H1 (cell line): ENCODE measurements around the gene NPSR1. TPM values are rescaled to one million over a fixed set of nuclear protein-coding genes. Genes with fewer than 3 reads are reported as not detected.
A peak's percentile ranks its signal among the peaks of the same experiment; 100 is the strongest.
"Not testable (repeated sequence)": the region's sequence is repeated elsewhere in the genome, so short reads cannot be mapped to it uniquely, and the experiment has no call there.

ENCODE experiments used
- CTCF ChIA-PET: fragments of 300-600 bp; sonication (Branson Sonifier 250); formaldehyde crosslinking; loops from one replicate; lab custom pipeline; 2021; ENCODE audit not compliant: partially characterized antibody; lab: Charles Lee
- POLR2A ChIA-PET: fragments of 300-600 bp; sonication (Branson Sonifier 250); formaldehyde crosslinking; loops from one replicate; lab custom pipeline; 2021; ENCODE audit warnings: inconsistent platforms; ENCODE audit not compliant: partially characterized antibody; lab: Charles Lee
- DNase-seq, 2 experiments: peaks; one replicate each; pipeline versions ENCODE4 v3.0.0 to v3.0.0-alpha.2; 2010 to 2022; ENCODE audit warnings: low spot score in 2 of 2, low read depth in 1 of 2, mixed read lengths in 1 of 2
- FAIRE-seq: peaks from 2 replicates; lab custom pipeline; 2011; peaks lifted over from hg19 to GRCh38; lab: Jason Lieb, UNC
- H2AFZ ChIP-seq: 2 replicates; pipeline ENCODE4 v1.8.1; 2012; ENCODE audit warnings: low read length, inconsistent platforms
- H2AK5ac ChIP-seq: 2 replicates; pipeline ENCODE4 v1.6.1; 2013; ENCODE audit warnings: low read depth, low read length
- H2BK120ac ChIP-seq: replicated peaks from 2 replicates; pipeline ENCODE3; 2013; ENCODE audit warnings: low read depth, low read length, inconsistent platforms
- H2BK12ac ChIP-seq: 2 replicates; pipeline ENCODE4 v1.6.1; 2013; ENCODE audit warnings: low read depth, low read length
- H2BK15ac ChIP-seq: 2 replicates; pipeline ENCODE4 v1.6.1; 2013; ENCODE audit warnings: low read length
- H2BK20ac ChIP-seq: 2 replicates; pipeline ENCODE4 v1.6.1; 2013; ENCODE audit warnings: low read length
- H2BK5ac ChIP-seq: 2 replicates; pipeline ENCODE4 v1.6.1; 2013; ENCODE audit warnings: low read depth, low read length
- H3K14ac ChIP-seq: 2 replicates; pipeline ENCODE4 v1.6.1; 2013; ENCODE audit warnings: inconsistent platforms; ENCODE audit not compliant: insufficient read length
- H3K18ac ChIP-seq: 2 replicates; pipeline ENCODE4 v1.6.1; 2013; ENCODE audit warnings: low read length; ENCODE audit errors: extremely low read depth
- H3K23ac ChIP-seq: 2 replicates; pipeline ENCODE4 v1.6.1; 2013; ENCODE audit warnings: inconsistent platforms; ENCODE audit not compliant: insufficient read length
- H3K23me2 ChIP-seq: 2 replicates; pipeline ENCODE4 v1.6.1; 2013; ENCODE audit warnings: low read depth, low read length
- H3K27ac ChIP-seq: 2 replicates; pipeline ENCODE4 v1.6.1; 2011; ENCODE audit warnings: low read depth, low read length, inconsistent platforms
- H3K27me3 ChIP-seq, 4 experiments: replicated peaks in 1 of 4; 1 replicate in 1 of 4; 2 replicates in 3 of 4; pipeline versions ENCODE4 v1.6.1 to v1.8.1; 2011 to 2013; ENCODE audit warnings: low read length in 3 of 4, mild to moderate bottlenecking in 3 of 4, inconsistent platforms in 2 of 4, mixed read lengths in 2 of 4, moderate library complexity in 1 of 4; ENCODE audit not compliant: control insufficient read depth in 3 of 4, insufficient read depth in 3 of 4; ENCODE audit errors: extremely low read depth in 1 of 4
- H3K36me3 ChIP-seq, 4 experiments: 2 replicates each; pipeline versions ENCODE4 v1.6.1 to v1.8.1; 2011 to 2013; ENCODE audit warnings: mild to moderate bottlenecking in 4 of 4, low read length in 3 of 4, moderate library complexity in 2 of 4, control low read depth in 1 of 4, inconsistent platforms in 1 of 4; ENCODE audit not compliant: insufficient read depth in 4 of 4, control insufficient read depth in 2 of 4
- H3K4ac ChIP-seq: replicated peaks from 2 replicates; pipeline ENCODE3; 2013; ENCODE audit warnings: low read length, low read depth, mixed read lengths, inconsistent platforms; ENCODE audit not compliant: insufficient read length
- H3K4me1 ChIP-seq, 4 experiments: replicated peaks in 1 of 4; 1 replicate in 1 of 4; 2 replicates in 3 of 4; pipeline versions ENCODE4 v1.6.1 to v1.8.1; 2011 to 2013; ENCODE audit warnings: low read length in 3 of 4, inconsistent platforms in 2 of 4, mixed read lengths in 1 of 4; ENCODE audit not compliant: insufficient read depth in 4 of 4, control insufficient read depth in 3 of 4
- H3K4me2 ChIP-seq, 2 experiments: 2 replicates each; pipeline versions ENCODE4 v1.6.1 to v1.8.1; 2011 to 2013; ENCODE audit warnings: low read depth in 2 of 2, low read length in 2 of 2, control low read depth in 1 of 2, inconsistent platforms in 1 of 2, mild to moderate bottlenecking in 1 of 2; ENCODE audit not compliant: insufficient read depth in 1 of 2
- H3K4me3 ChIP-seq, 4 experiments: fragments of 200-600, 300-600 bp in 1 of 4; sonication (generic), shearing (Covaris generic), sonication (Bioruptor Twin) in 1 of 4; 2 replicates each; pipeline versions ENCODE4 v1.5.1 to v1.8.1; 2011 to 2016; ENCODE audit warnings: low read length in 4 of 4, low read depth in 3 of 4, control low read depth in 2 of 4, inconsistent platforms in 2 of 4, mild to moderate bottlenecking in 2 of 4, mixed read lengths in 1 of 4, moderate library complexity in 1 of 4; ENCODE audit not compliant: insufficient read depth in 2 of 4; ENCODE audit errors: extremely low read depth in 1 of 4
- H3K56ac ChIP-seq: replicated peaks from 2 replicates; pipeline ENCODE3; 2013; ENCODE audit warnings: low read depth, mild to moderate bottlenecking, mixed read lengths, low read length, inconsistent platforms; ENCODE audit not compliant: insufficient read length
- H3K79me1 ChIP-seq: 2 replicates; pipeline ENCODE4 v1.6.1; 2013; ENCODE audit warnings: low read depth, low read length, control low read depth
- H3K79me2 ChIP-seq, 2 experiments: 2 replicates each; pipeline versions ENCODE4 v1.6.1 to v1.8.1; 2012 to 2013; ENCODE audit warnings: low read length in 2 of 2, mild to moderate bottlenecking in 2 of 2, inconsistent platforms in 1 of 2; ENCODE audit not compliant: insufficient read depth in 2 of 2, control insufficient read depth in 1 of 2
- H3K9ac ChIP-seq, 4 experiments: replicated peaks in 1 of 4; 1 replicate in 1 of 4; 2 replicates in 3 of 4; pipeline versions ENCODE4 v1.6.1 to v1.8.1; 2011 to 2013; ENCODE audit warnings: low read depth in 3 of 4, low read length in 3 of 4, control low read depth in 2 of 4, mild to moderate bottlenecking in 2 of 4, moderate library complexity in 2 of 4, inconsistent platforms in 1 of 4; ENCODE audit errors: extremely low read depth in 1 of 4
- H3K9me3 ChIP-seq, 2 experiments: 2 replicates each; pipeline versions ENCODE4 v1.6.1 to v1.8.1; 2012 to 2013; ENCODE audit warnings: mild to moderate bottlenecking in 2 of 2, moderate library complexity in 2 of 2, control low read depth in 1 of 2, inconsistent platforms in 1 of 2, low read depth in 1 of 2, low read length in 1 of 2, mixed read lengths in 1 of 2; ENCODE audit not compliant: insufficient read depth in 2 of 2
- H4K20me1 ChIP-seq, 2 experiments: replicated peaks in 1 of 2; 2 replicates each; pipeline versions ENCODE3 to v1.8.1; 2011 to 2013; ENCODE audit warnings: inconsistent platforms in 2 of 2, low read length in 2 of 2, mild to moderate bottlenecking in 1 of 2; ENCODE audit not compliant: insufficient read depth in 2 of 2, control insufficient read depth in 1 of 2
- H4K5ac ChIP-seq: 2 replicates; pipeline ENCODE4 v1.6.1; 2013; ENCODE audit warnings: low read length, low read depth, mixed read lengths, inconsistent platforms; ENCODE audit not compliant: insufficient read length
- H4K8ac ChIP-seq: 2 replicates; pipeline ENCODE4 v1.8.0; 2013; ENCODE audit warnings: mild to moderate bottlenecking, moderate library complexity, low read length, inconsistent platforms; ENCODE audit not compliant: insufficient read depth; ENCODE audit errors: extremely low read depth
- H4K91ac ChIP-seq: replicated peaks from 2 replicates; pipeline ENCODE3; 2013; ENCODE audit warnings: low read length, mixed read lengths, inconsistent platforms; ENCODE audit not compliant: insufficient read length
- RAD21 ChIP-seq, 2 experiments: IDR thresholded peaks in 1 of 2; conservative IDR thresholded peaks in 1 of 2; 2 replicates each; pipeline ENCODE4 v1.6.1; 2011; ENCODE audit warnings: low read depth in 2 of 2, low read length in 2 of 2, improper control_type of control experiment in 1 of 2, inconsistent platforms in 1 of 2, mild to moderate bottlenecking in 1 of 2, moderate library complexity in 1 of 2
- WGBS, 2 experiments: shearing (Covaris generic) in 1 of 2; methylation state at CpG; one replicate each; pipeline versions ENCODE4 v1.1.6 to v1.1.7; 2013 to 2015; ENCODE audit warnings: low lambda C conversion rate in 2 of 2, mixed read lengths in 2 of 2, inconsistent platforms in 1 of 2, low coverage in 1 of 2, missing lambda C conversion rate in 1 of 2; ENCODE audit not compliant: insufficient replicate concordance in 2 of 2, insufficient coverage in 1 of 2, insufficient read length in 1 of 2; ENCODE audit errors: extremely low coverage in 1 of 2, missing lambda C conversion rate in 1 of 2; 5-methylcytosine and 5-hydroxymethylcytosine counted together
- polyA plus RNA-seq, 7 experiments: library from polyadenylated mRNA; depleted of rRNA in 3 of 7; stranded (reverse) in 5 of 7; unstranded in 2 of 7; fragments of >200 nt in 5 of 7; fragments of 200-250 nt in 2 of 7; gene quantifications; 1 replicate in 5 of 7; 2 replicates in 1 of 7; 4 replicates in 1 of 7; pipeline versions ENCODE4 v1.2.1 to v1.2.3, GENCODE V29; 2011 to 2013; ENCODE audit warnings: missing spikeins in 2 of 7, mixed read lengths in 2 of 7
- total RNA-seq: library from RNA; stranded (reverse); fragmentation: NEBNext Ultra II Directional; extraction: Animal tissue kit (Norgen Biotek cat#: 25700); gene quantifications from 2 replicates; pipeline ENCODE4 v1.2.1, GENCODE V29; 2021
- TF ChIP-seq, protein P1 (sequence below), 3 experiments: IDR thresholded peaks; 1 replicate in 2 of 3; 2 replicates in 1 of 3; pipeline versions ENCODE4 v1.5.1 to v1.6.1; 2011; ENCODE audit warnings: low read length in 3 of 3, mild to moderate bottlenecking in 3 of 3, inconsistent platforms in 2 of 3, low read depth in 1 of 3, moderate library complexity in 1 of 3; ENCODE audit not compliant: insufficient read depth in 1 of 3; ENCODE audit errors: control extremely low read depth in 1 of 3

NPSR1 gene
- total and polyA plus RNA-seq, 2 of the 8 experiments (the other 6 are each of a cell fraction or from before 2014, with no cell fraction given), result not detected

DNA sequence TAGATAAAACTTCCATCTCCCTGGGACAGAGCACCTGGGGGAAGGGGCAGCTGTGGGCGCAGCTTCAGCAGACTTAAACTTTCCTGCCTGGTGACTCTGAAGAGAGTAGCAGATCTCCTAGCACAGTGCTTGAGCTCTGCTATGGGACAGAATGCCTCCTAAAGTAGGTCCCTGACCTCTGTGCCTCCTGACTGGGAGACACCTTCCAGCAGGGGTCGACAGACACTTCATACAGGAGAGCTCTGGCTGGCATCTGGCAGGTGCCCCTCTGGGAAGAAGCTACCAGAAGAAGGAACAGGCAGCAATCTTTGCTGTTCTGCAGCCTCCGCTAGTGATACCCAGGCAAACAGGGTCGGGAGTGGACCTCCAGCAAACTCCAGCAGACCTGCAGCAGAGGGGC is 29.4 kb upstream of the NPSR1 start:
- H3K56ac ChIP-seq, H2BK120ac ChIP-seq, H4K5ac ChIP-seq, H2AFZ ChIP-seq, H2BK20ac ChIP-seq, H3K14ac ChIP-seq, H3K27me3 ChIP-seq, H2BK12ac ChIP-seq, H3K36me3 ChIP-seq, H4K8ac ChIP-seq, H2AK5ac ChIP-seq, H3K4me3 ChIP-seq, H2BK5ac ChIP-seq, H3K4ac ChIP-seq, H2BK15ac ChIP-seq, H3K9me3 ChIP-seq, H3K79me2 ChIP-seq, H3K27ac ChIP-seq, H3K23me2 ChIP-seq, H4K91ac ChIP-seq, FAIRE-seq, POLR2A ChIA-PET, DNase-seq, H4K20me1 ChIP-seq, H3K9ac ChIP-seq, H3K18ac ChIP-seq, H3K79me1 ChIP-seq, H3K4me2 ChIP-seq, H3K4me1 ChIP-seq, H3K23ac ChIP-seq: not testable (repeated sequence)
- TF ChIP-seq, protein P1, sequence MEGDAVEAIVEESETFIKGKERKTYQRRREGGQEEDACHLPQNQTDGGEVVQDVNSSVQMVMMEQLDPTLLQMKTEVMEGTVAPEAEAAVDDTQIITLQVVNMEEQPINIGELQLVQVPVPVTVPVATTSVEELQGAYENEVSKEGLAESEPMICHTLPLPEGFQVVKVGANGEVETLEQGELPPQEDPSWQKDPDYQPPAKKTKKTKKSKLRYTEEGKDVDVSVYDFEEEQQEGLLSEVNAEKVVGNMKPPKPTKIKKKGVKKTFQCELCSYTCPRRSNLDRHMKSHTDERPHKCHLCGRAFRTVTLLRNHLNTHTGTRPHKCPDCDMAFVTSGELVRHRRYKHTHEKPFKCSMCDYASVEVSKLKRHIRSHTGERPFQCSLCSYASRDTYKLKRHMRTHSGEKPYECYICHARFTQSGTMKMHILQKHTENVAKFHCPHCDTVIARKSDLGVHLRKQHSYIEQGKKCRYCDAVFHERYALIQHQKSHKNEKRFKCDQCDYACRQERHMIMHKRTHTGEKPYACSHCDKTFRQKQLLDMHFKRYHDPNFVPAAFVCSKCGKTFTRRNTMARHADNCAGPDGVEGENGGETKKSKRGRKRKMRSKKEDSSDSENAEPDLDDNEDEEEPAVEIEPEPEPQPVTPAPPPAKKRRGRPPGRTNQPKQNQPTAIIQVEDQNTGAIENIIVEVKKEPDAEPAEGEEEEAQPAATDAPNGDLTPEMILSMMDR (IDR thresholded peaks at IDR 0.05; ENCODE audit: control extremely low read depth in 1 of 3, insufficient read depth in 1 of 3, low read depth in 1 of 3, low read length in 3 of 3), result peak in 2 of 3 experiments; percentile 4 to 19; a peak in 1 of 4 replicates
- peak; percentile 26; a peak in 3 of 4 replicates for TF ChIP-seq RAD21 (IDR thresholded peaks at IDR 0.05 in 1 of 2, conservative IDR thresholded peaks at IDR 0.05 in 1 of 2; ENCODE audit: low read depth in 2 of 2, low read length in 2 of 2)
- 74% methylated on average over 4 of the region's 4 CpGs; no CpG with 5 or more reads in 1 of the 2 experiments for WGBS, 2 experiments
- CTCF ChIA-PET, result interaction anchor here (0.7 kb wide), 1 partner anchor 210 kb away, joined by 3 read pairs; no protein-coding TSS in a partner anchor
